GM18508 (cell line): ENCODE measurements around the gene SLC2A10.

ENCODE experiments used
- ATAC-seq: cut with Tn5 transposase; IDR thresholded peaks from one replicate; pipeline ENCODE4 v1.9.1; 2021; ENCODE audit warnings: moderate number of reproducible peaks; ENCODE audit not compliant: insufficient read depth, unreplicated experiment

The SLC2A10 gene

GRCh38 chr20:46701556-46701955, 7.9 kb upstream of the SLC2A10 start:
- ATAC-seq, result no peak

GRCh38 chr20:46701986-46702385, 7.5 kb upstream of the SLC2A10 start:
- ATAC-seq, result no peak

DNA sequence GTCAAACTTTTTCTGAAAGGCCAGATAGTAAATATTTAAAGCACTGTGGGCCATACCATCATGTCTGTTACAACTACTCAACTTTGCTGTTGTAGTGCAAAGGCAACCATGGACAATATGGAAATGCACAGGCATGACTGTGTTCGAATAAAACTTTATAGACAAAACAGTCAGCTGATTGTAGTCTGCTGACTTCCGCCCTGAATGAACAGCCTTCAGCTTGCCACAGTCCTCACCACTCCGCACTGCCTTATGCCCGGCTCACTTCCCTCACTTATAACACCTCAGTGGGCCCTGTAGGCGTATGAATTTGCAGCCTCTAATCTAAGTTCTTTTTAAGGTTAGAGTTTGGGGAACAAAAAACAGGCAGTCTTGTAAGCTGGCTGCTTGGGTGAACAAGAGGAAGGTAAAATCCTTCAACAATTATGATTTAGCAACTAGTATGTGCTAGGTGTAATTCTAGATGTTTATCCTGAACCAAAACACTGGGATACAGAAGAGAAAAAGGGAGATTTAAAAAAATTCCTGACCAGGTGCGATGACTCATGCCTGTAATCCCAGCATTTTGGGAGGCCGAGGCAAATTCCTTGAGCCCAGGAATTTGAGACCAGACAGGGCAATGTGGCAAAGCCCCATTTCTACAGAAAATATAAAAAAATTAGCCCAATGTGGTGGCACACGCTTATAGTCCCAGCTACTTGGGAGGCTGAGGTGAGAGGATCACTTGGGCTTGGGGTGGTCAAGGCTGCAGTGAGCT, 6.8 kb upstream of the SLC2A10 start:
- ATAC-seq, result no peak

DNA sequence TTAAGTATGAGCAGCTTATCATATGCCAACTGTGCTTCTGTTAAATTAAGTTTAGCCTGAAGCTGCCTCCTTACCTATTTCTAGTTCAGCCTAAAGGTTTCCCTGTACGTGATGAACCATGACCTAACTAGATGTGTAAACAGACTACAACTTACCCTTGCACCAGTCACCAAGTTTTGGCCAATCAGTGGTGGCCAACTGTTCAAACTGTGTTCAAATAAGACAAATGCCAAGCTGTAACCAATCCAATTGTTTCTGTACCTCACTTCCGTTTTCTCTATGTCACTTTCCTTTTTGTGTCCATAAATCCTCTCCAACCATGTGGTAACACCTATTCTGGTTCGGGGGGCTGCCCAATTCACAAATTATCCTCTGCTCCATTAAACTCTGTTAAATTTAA, 6.0 kb upstream of the SLC2A10 start:
- ATAC-seq, result no peak

- no peak for ATAC-seq
Measured at GRCh38 chr20:46704714-46705377, 4.6 kb upstream of the SLC2A10 start.

GRCh38 chr20:46705378-46705729, 4.1 kb upstream of the SLC2A10 start:
- no peak for ATAC-seq

GRCh38 chr20:46706242-46706641, 3.2 kb upstream of the SLC2A10 start:
- no peak for ATAC-seq

- no peak for ATAC-seq
Measured at GRCh38 chr20:46708172-46708860, 1.1 kb upstream of the SLC2A10 start.

GRCh38 chr20:46709055-46709458, 392 bp upstream of the SLC2A10 start:
- no peak for ATAC-seq

- ATAC-seq, result no peak
Measured at GRCh38 chr20:46710153-46710913, 884 bp downstream of the SLC2A10 start.

DNA sequence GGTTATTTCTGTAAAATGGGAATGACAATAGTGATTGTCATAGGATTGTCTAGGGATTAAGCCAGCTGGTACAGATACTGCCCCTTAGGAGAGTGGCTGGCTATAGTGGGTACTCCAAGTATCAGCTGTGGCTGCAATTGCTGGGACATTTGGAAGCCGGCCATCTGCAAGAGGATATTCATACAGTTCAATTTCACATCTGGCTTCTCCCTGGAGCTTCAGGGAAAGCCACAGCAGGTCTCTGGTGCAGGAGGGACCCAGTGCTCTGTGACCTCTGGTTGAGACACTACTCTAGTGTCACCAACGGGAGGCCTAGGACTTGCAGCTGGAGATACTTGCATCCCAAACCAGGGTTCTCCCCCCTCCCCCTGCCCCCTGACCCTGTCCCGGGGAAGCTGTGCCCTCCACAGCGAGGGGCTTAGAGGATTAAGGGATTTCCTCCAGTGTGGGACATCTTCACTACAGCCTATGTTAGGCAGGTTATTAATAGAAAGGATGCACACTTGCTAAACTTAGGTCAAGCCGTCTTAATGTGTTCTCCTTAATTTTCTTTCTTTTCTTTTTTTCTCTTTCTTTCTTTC, 2.7 kb downstream of the SLC2A10 start:
- ATAC-seq, result no peak

GRCh38 chr20:46713957-46714834, 4.7 kb downstream of the SLC2A10 start:
- ATAC-seq, result no peak

GRCh38 chr20:46715292-46715756, 5.9 kb downstream of the SLC2A10 start:
- no peak for ATAC-seq

DNA sequence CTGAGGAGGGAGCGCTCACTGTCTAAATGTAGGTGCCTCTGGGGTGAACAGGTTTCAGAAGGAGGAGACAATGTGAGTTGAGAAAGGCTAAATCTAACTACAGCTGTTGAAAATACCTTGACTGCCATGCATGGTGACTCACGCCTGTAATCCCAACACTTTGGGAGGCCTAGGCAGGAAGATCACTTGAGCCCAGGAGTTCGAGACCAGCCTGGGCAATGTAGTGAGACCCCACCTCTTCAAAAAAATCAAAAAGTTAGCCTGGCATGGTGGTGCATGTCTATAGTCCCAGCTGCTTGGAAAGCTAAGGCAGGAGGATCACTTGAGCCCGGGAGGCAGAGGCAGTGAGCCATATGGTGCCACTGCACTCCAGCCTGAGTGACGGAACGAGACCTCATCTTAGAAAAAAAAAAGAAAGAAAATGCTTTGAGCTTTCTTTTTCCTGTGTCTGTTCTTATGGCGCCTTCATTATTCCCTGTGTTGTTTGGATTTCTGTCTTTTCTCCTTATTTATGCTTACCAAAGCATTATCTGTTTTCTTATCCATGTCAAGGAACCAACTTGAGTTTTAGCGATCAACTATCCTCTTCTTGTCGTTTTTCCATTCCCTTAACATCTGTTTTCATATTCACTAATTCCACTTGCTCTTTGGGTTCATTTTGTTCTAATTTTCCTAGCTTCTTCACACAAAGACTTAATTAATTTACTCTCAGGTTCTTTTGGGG, 8.5 kb downstream of the SLC2A10 start:
- ATAC-seq, result no peak

DNA sequence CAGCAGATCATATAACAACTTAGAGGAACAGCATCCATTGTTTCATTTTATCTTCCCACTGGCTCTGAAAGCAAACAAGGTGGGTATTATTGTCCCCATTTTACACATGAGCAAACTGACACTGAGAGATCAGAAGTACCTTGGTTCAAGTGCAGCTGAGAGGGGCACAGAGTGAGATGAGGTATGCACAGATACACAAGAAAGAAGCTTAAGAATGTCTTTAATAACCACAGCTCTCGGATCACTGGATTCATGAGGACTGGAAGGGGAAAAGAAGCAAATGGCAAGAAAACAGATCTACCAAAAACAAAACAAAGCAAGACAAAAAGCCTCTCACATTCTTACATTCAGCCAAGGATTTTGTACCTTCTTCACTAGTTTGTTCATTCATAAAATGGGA, 10.6 kb downstream of the SLC2A10 start:
- ATAC-seq, result no peak

DNA sequence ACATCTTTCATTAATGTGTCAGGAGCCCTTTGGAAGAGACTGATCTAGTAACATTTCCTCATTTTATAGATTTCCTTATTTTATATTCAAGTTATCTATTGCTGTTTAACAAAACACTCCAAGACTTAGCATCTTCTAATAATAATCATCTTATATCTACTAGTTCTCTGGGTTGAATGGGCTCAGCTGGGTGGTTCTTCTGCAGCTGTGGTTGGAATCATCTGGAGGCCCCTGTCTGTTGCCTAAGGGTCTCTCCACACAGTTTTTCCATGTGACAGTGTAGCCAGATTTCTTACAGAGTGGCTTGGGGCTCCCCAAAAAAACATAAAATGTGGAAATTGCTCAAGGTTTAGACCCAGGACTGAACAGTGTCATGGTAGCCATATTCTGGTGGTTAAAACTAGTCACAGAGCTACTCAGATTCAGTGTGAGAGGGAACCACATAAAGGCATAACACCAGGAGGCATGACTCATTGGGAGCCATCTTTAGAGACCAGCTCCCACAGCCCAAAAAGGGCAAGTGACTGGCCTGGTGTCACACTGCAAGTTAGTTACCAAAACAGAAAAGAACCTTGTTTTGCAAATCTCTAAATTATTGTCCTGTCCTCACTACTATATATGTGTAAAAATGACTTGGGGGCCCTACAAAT, 11.5 kb downstream of the SLC2A10 start:
- no peak for ATAC-seq

DNA sequence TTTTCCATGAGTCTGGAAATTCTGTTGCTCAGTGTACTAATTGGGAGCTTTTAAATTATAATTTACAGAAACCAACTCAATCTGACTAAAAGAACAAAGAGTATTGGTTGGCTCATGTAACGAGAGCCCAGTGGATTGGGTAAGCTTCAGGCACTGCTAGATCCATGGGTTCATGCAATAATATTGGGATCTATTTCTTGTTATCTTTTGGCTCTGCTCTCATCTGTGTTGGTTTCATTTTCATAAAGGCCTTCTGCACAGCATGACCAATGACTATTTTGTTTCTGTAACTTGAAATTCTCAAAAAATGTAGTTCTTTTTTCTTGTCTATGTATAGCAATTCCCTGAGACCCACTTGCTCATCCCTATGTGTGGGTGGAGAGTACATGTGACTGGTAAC, 12.0 kb downstream of the SLC2A10 start:
- no peak for ATAC-seq

DNA sequence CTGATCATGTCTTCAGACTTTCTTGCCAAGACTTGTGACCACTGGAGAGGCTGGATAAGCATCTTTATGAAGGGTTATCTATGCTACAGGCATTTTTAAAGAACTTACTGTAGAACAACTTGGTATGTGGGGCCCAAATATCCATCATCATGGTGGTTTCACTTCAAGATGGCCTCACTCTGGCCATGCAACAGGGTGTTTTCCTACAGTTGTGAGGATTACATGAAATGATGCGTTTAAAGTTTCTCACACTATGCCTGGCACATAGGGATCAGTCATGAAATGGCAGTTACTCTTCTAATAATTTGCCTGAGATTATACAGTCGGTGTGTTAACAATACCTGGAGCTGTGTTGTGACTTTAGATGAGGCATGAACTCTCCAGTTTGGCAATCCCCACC, 13.0 kb downstream of the SLC2A10 start:
- no peak for ATAC-seq
